ENCODE measurements around the gene C19orf44. TPM values are rescaled to one million over a fixed set of nuclear protein-coding genes. Genes with fewer than 3 reads are reported as not detected.
"Not testable (repeated sequence)": the region's sequence is repeated elsewhere in the genome, so short reads cannot be mapped to it uniquely, and the experiment has no call there.

Gene C19orf44
- total RNA-seq, 2 experiments from 2014 or later, result 6.8 to 7.6 TPM

DNA sequence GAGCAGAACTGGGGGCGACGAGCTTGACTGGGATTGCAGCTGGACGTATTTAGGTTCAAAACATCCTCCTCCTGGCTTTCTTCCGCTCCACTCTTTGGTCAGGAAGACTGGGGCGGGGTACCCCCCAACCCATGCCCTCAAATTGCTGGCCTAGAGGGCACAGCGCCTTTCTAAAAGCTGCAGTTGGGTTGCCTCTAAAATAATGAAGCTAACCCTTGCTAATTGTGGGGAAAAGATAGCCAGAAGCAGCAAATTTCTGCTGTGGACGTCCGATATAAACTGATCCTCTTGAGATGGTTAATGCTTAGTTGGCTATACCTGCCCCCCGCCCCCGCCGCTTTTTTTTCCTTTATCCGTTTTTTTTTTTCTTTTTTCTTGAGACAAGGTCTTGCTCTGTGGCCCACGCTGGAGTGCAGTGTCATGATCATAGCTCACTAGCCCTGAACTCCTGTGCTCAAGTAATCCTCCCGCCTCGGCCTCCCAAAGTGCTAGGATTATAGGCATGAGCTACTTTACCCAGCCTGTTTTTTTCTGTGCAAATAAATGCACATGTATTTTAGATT, 46.8 kb downstream of the C19orf44 start:
- peak; percentile 31 for DNase-seq (ENCODE audit: low spot score)
- TF ChIP-seq, protein P1, sequence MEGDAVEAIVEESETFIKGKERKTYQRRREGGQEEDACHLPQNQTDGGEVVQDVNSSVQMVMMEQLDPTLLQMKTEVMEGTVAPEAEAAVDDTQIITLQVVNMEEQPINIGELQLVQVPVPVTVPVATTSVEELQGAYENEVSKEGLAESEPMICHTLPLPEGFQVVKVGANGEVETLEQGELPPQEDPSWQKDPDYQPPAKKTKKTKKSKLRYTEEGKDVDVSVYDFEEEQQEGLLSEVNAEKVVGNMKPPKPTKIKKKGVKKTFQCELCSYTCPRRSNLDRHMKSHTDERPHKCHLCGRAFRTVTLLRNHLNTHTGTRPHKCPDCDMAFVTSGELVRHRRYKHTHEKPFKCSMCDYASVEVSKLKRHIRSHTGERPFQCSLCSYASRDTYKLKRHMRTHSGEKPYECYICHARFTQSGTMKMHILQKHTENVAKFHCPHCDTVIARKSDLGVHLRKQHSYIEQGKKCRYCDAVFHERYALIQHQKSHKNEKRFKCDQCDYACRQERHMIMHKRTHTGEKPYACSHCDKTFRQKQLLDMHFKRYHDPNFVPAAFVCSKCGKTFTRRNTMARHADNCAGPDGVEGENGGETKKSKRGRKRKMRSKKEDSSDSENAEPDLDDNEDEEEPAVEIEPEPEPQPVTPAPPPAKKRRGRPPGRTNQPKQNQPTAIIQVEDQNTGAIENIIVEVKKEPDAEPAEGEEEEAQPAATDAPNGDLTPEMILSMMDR (conservative IDR thresholded peaks at IDR 0.05; ENCODE audit: low read length), result no peak
- no peak for TF ChIP-seq EZH2phosphoT487 (IDR thresholded peaks at IDR 0.05; ENCODE audit: borderline replicate concordance, low read depth, low read length)
- Histone ChIP-seq H3K4me1 (ENCODE audit: insufficient read depth, low read length, poor library complexity, severe bottlenecking) (peaks cover 33% of the 10 kb centered on the region), H3K27ac (ENCODE audit: low read depth, low read length, poor library complexity, severe bottlenecking) (peak overlapping the region; percentile 71), H2AFZ (ENCODE audit: low read length) (peak overlapping the region; percentile 13; the same call in 1 of the 2 replicates), H3K36me3 (ENCODE audit: insufficient read depth, low read length) (peaks cover 36% of the 10 kb centered on the region), H3K9me2 (ENCODE audit: insufficient read depth, low read length) (no peaks in the 10 kb centered on the region), H3K4me2 (ENCODE audit: low read length) (peak overlapping the region; percentile 95), H3K9me3 (ENCODE audit: low read length) (no peaks in the 10 kb centered on the region), H3K4me3 (ENCODE audit: low read depth, low read length, poor library complexity, severe bottlenecking) (peak overlapping the region; percentile 96), H3K79me2 (ENCODE audit: insufficient read depth, low read depth, low read length) (peaks cover 73% of the 10 kb centered on the region), H4K20me1 (ENCODE audit: insufficient read depth, low read length) (peaks cover 12% of the 10 kb centered on the region; the same call in 1 of the 2 replicates)
- POLR2A ChIA-PET, result interaction anchor here (0.6 to 2.1 kb wide), 10 partner anchors 27 to 582 kb away, joined by 3 to 7 read pairs (median 4); no protein-coding TSS in a partner anchor
- TSS peak; percentile 88 for BruUV-seq (replicated peaks)
- CTCF ChIA-PET (ENCODE audit: unreplicated experiment), result no interaction called here
- intact Hi-C loops (cut with micrococcal nuclease; ENCODE audit: unreplicated experiment), result loop anchor here (1.0 to 5.0 kb wide), 3 partner anchors 29 to 86 kb away; partner anchors contain the start of genes MED26 and SLC35E1

GRCh38 chr19:16543734-16544133, 47.5 kb downstream of the C19orf44 start:
- H2AFZ ChIP-seq (ENCODE audit: low read length); CTCF ChIA-PET (ENCODE audit: unreplicated experiment); DNase-seq (ENCODE audit: low spot score); H3K9me3 ChIP-seq (ENCODE audit: low read length); H3K9me2 ChIP-seq (ENCODE audit: insufficient read depth, low read length); BruUV-seq (replicated peaks): not testable (repeated sequence)
- Histone ChIP-seq H3K4me1 (ENCODE audit: insufficient read depth, low read length, poor library complexity, severe bottlenecking) (peaks cover 33% of the 10 kb centered on the region), H3K4me3 (ENCODE audit: low read depth, low read length, poor library complexity, severe bottlenecking) (peak overlapping the region; percentile 96), H4K20me1 (ENCODE audit: insufficient read depth, low read length) (peaks cover 12% of the 10 kb centered on the region; the same call in 1 of the 2 replicates), H3K4me2 (ENCODE audit: low read length) (peak overlapping the region; percentile 95), H3K27ac (ENCODE audit: low read depth, low read length, poor library complexity, severe bottlenecking) (peak overlapping the region; percentile 71), H3K36me3 (ENCODE audit: insufficient read depth, low read length) (peaks cover 28% of the 10 kb centered on the region), H3K79me2 (ENCODE audit: insufficient read depth, low read depth, low read length) (peaks cover 66% of the 10 kb centered on the region)
- intact Hi-C loops (cut with micrococcal nuclease; ENCODE audit: unreplicated experiment), result loop anchor here (1.0 to 5.0 kb wide), 3 partner anchors 29 to 85 kb away; partner anchors contain the start of genes MED26 and SLC35E1
- POLR2A ChIA-PET, result interaction anchor here (0.6 to 2.1 kb wide), 6 partner anchors 43 to 581 kb away, joined by 3 to 7 read pairs (median 4); no protein-coding TSS in a partner anchor

DNA sequence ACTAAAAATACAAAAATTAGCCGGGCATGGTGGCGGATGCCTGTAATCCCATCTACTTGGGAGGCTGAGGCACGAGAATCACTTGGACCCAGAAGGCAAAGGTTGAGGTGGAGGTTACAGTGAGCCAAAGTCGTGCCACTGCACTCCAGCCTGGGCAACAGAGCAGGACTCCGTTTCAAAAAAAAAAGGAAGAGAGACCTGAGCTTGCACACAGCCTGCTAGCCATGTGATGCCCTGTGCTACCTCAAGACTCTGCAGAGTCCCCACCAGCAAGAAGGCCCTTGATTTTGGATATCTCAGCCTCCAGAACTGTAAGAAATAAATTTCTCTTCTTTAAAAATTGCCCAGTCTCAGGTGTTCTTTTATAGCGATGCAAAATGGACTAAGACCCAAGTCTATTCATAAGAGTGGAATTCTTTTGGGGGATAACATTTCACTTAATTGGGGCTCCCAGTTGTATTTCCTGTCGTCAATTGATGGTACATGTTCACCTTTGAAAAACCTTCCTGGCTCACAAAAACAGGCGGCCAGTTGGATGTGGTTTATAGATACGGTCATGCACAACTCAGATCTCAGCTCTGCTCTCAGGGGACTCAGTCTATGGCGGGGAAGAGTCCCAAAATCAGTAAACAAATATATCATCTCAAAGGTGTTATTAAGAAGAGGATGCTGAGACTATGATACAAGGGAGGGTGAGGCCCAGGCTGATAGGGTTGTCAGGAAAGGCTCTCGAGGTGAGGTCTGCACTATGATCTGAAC, 48.5 kb downstream of the C19orf44 start:
- no TSS peak for BruUV-seq (replicated peaks)
- ChIA-PET CTCF (ENCODE audit: unreplicated experiment) (no interaction called here), POLR2A (interaction anchor here (1.0 to 2.1 kb wide), 2 partner anchors 40 to 101 kb away, joined by 3 to 4 read pairs; no protein-coding TSS in a partner anchor)
- intact Hi-C loops (cut with micrococcal nuclease; ENCODE audit: unreplicated experiment), result loop anchor here (5.0 kb wide), 1 partner anchor 43 kb away; no protein-coding TSS in a partner anchor
- Histone ChIP-seq H3K4me2 (ENCODE audit: low read length) (peak overlapping the region; percentile 61), H3K79me2 (ENCODE audit: insufficient read depth, low read depth, low read length) (peaks cover 57% of the 10 kb centered on the region), H2AFZ (ENCODE audit: low read length) (no peak overlapping the region), H3K9me3 (ENCODE audit: low read length) (no peaks in the 10 kb centered on the region), H3K27ac (ENCODE audit: low read depth, low read length, poor library complexity, severe bottlenecking) (peak overlapping the region; percentile 57), H3K4me1 (ENCODE audit: insufficient read depth, low read length, poor library complexity, severe bottlenecking) (peaks cover 33% of the 10 kb centered on the region), H3K36me3 (ENCODE audit: insufficient read depth, low read length) (peaks cover 20% of the 10 kb centered on the region), H3K9me2 (ENCODE audit: insufficient read depth, low read length) (no peaks in the 10 kb centered on the region), H4K20me1 (ENCODE audit: insufficient read depth, low read length) (peaks cover 12% of the 10 kb centered on the region; the same call in 1 of the 2 replicates), H3K4me3 (ENCODE audit: low read depth, low read length, poor library complexity, severe bottlenecking) (peak overlapping the region; percentile 34)
- TF ChIP-seq, protein P1 (conservative IDR thresholded peaks at IDR 0.05; ENCODE audit: low read length), result no peak
- no peak for TF ChIP-seq EZH2phosphoT487 (IDR thresholded peaks at IDR 0.05; ENCODE audit: borderline replicate concordance, low read depth, low read length)
- DNase-seq (ENCODE audit: low spot score), result peak; percentile 49
